ENCODE data around the gene PITPNM1.
"Not testable (repeated sequence)": the region's sequence is repeated elsewhere in the genome, so short reads cannot be mapped to it uniquely, and the experiment has no call there.

Gene PITPNM1

GRCh38 chr11:67504950-67505581, at the start of gene PITPNM1:
Gene PITPNM1 (minus strand): TSS chr11:67505363. CDS start chr11:67504180, 1,183 bp downstream.
- in situ Hi-C loops (cut with HindIII; ENCODE audit: low sequenced_read_pairs) = no loop called here

DNA sequence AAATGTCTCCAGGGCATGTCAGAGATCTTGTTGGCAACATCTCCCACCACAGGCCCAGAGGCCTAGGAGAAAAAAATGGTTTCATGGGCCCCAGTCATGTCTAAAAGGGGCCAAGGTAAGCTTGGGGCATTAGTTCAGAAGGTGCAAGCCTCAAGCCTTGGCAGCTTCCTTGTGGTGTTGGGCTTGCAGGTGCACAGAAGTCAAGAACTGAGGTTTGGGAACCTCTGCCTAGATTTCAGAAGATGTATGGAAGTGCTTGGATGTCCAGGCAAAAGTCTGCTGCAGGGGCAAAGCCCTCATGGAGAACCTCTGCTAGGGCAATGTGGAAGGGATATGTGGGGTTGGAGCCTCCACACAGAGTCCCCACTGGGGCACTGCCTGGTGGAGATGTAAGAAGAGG, 46.5 kb upstream of the PITPNM1 start:
- in situ Hi-C loops (cut with HindIII; ENCODE audit: low sequenced_read_pairs) = not testable (repeated sequence)

GRCh38 chr11:67551127-67551526, 46.0 kb upstream of the PITPNM1 start:
- in situ Hi-C loops (cut with HindIII; ENCODE audit: low sequenced_read_pairs) = no loop called here

DNA sequence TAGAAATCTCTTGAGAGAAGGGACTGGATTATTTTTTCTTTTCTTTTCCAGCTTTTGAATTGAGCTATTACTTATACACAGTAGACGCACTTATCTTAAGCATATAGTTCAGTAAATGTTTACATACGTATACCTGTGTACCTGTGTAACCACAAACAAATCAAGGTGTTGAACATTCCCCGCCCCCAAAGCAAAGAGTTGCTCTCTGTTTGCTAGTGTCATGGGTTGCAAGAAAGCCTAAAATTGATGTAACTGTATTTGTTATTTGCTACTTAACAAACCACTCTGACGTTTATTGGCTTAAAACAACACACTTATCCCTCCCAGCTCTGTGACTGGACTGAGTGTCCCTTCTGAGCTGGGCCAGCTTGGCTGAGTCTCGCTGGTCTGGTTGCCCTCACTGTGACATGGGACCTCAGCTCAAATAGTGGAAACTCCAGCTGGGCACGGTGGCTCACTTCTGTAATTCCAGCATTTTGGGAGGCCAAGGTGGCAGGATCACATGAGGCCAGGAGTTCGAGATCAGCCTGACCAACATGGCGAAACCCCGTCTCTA, 43.5 kb upstream of the PITPNM1 start:
- in situ Hi-C loops (cut with HindIII; ENCODE audit: low sequenced_read_pairs) = no loop called here

DNA sequence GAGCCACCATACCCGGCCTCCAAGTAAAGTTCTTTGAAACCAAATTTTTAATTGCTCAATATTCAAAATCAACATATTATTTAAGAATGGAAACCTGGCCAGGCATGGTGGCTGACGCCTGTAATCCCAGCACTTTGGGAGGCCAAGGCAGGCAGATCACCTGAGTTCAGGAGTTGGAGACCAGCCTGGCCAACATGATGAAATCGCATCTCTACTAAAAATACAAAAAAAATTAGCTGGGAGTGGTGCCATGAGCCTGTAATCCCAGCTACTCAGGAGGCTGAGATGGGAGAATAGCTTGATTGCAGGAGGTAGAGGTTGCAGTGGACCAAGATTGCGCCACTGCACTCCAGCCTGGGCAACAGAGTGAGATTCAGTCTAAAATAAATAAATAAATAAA, 42.9 kb upstream of the PITPNM1 start:
- in situ Hi-C loops (cut with HindIII; ENCODE audit: low sequenced_read_pairs) = not testable (repeated sequence)

DNA sequence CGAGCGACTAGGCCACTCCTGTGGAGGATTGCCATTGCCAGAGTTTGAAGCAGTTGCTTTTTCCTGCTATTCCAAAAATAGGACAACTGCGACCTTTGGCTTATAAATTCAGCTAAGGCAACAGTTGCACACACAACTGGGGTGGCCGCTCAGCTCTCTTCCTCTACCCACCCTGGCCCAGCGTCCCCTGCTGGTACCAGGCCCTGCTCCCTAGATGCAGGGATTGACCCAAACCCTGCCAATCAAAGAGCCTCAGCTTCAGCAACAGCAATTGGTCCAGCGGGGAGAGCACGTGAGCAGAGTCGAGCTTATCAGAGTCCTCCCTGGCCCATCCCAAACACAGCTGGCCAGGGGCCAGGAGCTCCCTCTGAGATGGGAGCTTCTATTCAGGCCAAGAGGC, 40.1 kb upstream of the PITPNM1 start:
- in situ Hi-C loops (cut with HindIII; ENCODE audit: low sequenced_read_pairs) = no loop called here

GRCh38 chr11:67544616-67545242, 39.6 kb upstream of the PITPNM1 start:
- in situ Hi-C loops (cut with HindIII; ENCODE audit: low sequenced_read_pairs) = no loop called here

- in situ Hi-C loops (cut with HindIII; ENCODE audit: low sequenced_read_pairs) = no loop called here
Observed at GRCh38 chr11:67543585-67543984, 38.4 kb upstream of the PITPNM1 start.

GRCh38 chr11:67542971-67543370, 37.8 kb upstream of the PITPNM1 start:
- in situ Hi-C loops (cut with HindIII; ENCODE audit: low sequenced_read_pairs) = no loop called here

GRCh38 chr11:67542169-67542568, 37.0 kb upstream of the PITPNM1 start:
- in situ Hi-C loops (cut with HindIII; ENCODE audit: low sequenced_read_pairs) = no loop called here

- in situ Hi-C loops (cut with HindIII; ENCODE audit: low sequenced_read_pairs) = no loop called here
Observed at GRCh38 chr11:67541198-67541597, 36.0 kb upstream of the PITPNM1 start.

GRCh38 chr11:67539550-67539949, 34.4 kb upstream of the PITPNM1 start:
- in situ Hi-C loops (cut with HindIII; ENCODE audit: low sequenced_read_pairs) = no loop called here

GRCh38 chr11:67538823-67539505, 33.8 kb upstream of the PITPNM1 start:
- in situ Hi-C loops (cut with HindIII; ENCODE audit: low sequenced_read_pairs) = no loop called here

DNA sequence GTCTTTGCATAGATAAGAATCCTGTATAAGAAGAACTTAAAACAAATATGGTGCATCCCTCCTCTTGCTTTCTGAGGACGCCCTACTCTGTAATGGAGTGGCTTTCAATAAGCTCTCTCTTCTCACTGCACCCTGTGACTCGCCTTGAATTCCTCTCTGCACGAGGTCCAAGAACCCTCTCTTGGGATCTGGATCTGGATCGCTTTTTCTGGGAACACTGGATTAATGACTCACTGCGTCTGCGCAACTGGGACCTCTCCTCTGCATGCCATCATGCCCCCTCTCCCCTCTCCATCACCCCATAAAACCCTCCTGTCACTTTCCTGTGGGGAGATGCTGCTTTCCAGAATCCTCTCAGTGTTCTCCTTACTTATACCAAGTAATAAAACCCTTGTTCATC, 33.1 kb upstream of the PITPNM1 start:
- in situ Hi-C loops (cut with HindIII; ENCODE audit: low sequenced_read_pairs) = no loop called here

DNA sequence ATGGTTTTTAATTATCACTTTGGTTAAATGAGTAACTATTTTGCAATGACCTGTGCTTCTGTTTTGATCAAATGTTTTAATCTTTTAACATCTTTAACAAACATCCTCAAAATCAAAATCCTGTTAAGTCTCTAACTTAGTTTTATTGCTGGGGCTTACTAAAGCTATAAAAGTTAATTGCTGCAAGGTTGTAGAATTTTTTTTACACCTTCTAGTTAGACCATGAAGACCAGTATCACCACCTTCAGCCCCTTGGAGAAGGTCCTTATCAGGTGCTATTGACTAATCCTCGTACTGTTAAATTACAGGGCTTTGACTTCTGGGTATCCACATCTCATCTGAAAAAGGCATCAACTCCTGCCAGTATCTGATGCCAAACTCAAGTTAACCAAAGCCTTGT, 30.4 kb upstream of the PITPNM1 start:
- in situ Hi-C loops (cut with HindIII; ENCODE audit: low sequenced_read_pairs) = no loop called here

DNA sequence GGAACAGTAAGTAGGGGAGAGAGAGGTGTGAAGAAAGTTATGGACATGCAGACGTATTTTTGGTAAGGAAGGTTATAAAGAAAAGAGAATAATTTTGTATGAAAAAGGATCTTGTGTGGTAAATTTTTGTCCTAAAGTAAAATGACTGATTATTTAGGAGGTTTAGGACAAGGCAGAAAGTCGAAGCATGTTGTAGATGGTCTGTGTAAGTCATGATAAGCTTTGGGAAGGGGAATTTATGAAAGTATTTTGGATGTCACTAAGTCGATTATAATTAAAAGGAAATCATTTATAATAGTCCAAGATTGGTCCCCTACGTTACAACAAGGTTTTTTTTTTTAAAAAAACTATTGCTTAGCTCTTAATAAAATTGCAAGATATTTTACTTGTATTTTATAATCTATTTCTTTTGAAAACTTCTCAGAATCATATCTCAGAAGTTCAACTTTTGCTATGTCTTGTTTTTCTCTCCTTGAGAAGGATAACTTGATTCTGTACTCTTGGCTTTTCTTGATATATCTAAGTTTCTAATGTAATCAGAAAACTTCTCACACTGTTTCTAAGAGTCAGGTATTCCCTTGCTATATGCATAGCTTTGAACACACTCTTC, 29.0 kb upstream of the PITPNM1 start:
- in situ Hi-C loops (cut with HindIII; ENCODE audit: low sequenced_read_pairs) = no loop called here

- in situ Hi-C loops (cut with HindIII; ENCODE audit: low sequenced_read_pairs) = no loop called here
Observed at GRCh38 chr11:67532889-67533288, 27.7 kb upstream of the PITPNM1 start.

DNA sequence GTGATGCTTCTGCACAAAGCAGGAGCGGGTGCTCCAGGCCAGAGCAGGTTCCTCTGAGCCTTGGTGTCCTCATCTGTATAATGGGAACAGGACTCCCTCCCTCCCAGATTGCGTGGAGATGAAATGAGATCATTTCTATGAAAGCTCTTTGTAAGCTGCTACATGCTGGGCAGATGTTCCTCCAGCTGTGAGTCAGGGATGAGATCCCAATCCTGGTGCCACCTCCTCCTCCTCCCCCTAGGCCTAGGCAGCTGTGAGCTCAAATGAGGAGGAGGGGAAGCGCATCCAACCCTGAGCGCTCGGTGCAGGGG, 25.1 kb upstream of the PITPNM1 start:
- in situ Hi-C loops (cut with HindIII; ENCODE audit: low sequenced_read_pairs) = no loop called here

- in situ Hi-C loops (cut with HindIII; ENCODE audit: low sequenced_read_pairs) = no loop called here
Observed at GRCh38 chr11:67528376-67528775, 23.2 kb upstream of the PITPNM1 start.

DNA sequence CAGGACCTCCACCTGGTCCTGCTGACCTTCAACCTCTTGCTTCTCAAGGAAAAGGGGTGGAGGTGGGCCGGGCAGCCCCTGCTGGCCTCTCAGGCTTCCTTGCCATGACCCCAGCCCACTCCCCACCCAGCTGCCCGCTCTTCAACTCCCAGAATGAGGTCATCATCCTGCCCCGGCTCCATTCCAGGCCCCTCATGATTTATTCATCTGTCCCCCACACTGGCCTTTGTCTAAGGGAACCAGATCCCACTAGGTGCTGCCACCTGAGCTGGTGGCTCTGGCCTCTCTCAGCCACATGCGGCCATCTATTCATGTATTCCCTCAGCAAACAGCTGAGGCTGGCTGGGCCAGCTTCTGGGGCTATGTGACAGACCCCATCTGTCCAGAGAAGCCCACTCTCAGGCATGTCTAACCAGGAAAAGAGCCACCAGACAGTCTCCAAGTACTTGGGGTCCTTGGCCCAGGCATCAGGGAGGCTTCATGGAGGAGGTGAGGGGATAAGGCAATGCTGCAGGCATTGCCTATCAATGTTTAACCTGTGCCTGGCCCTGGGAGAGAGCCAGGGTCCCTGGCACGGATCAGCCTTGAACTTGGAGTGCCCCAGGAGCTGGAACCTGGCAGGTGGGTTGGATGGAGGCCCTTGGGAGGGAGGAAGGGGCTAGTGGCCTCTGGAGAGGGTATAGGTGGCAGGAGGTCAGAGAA, 20.3 kb upstream of the PITPNM1 start:
- in situ Hi-C loops (cut with HindIII; ENCODE audit: low sequenced_read_pairs) = no loop called here

DNA sequence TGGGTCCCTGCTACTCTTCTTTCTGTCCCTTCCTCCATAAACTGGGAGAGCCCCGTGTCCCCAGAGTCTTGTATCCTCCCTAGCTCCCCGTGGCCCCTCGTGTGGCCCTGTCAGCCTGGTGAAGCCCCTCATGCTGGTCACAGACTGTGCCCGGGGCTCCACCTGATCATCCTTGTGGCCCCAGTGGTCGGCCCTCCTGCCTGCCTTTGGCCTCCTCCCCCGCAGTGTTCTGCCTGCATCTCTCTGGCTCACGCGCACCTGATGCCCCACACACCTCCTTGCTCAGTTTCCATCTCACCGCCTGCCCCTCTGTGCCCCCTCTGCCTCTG, 19.3 kb upstream of the PITPNM1 start:
- in situ Hi-C loops (cut with HindIII; ENCODE audit: low sequenced_read_pairs) = no loop called here

Data from DLD1 (cell line).